CD4-positive, alpha-beta T cell treated with Interferon gamma for 1 hour (primary cell): ENCODE data around the gene C15orf61.

Experiments
- DNase-seq: peaks from one replicate; pipeline ENCODE4 v3.0.0-alpha.2; 2020

The C15orf61 gene

GRCh38 chr15:67551207-67551743 is 30.3 kb downstream of the C15orf61 start:
- DNase-seq, result no peak

DNA sequence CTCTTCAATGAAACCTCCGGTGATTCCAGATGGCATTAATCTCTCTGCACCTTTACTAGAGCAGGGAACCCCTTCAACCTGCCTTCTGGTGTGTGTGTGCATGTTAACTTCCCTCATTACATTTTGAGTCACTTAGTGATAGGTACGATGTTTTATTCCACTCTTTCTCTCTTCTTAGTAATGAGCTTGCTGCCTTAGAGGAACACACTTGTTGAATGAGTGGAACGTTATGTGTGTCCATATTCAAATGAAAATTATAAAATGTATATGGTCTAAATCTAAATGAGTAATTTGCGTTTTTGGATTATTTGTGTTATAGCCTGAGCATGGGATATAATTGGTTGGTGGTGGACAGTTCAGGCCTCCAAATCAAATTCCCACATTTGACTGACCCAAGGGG is 33.6 kb downstream of the C15orf61 start:
- no peak for DNase-seq

- DNase-seq, result no peak
Measured at GRCh38 chr15:67556976-67557570, 36.1 kb downstream of the C15orf61 start.

GRCh38 chr15:67558502-67558901 is 37.6 kb downstream of the C15orf61 start:
- no peak for DNase-seq

- no peak for DNase-seq
Measured at GRCh38 chr15:67559158-67559557, 38.2 kb downstream of the C15orf61 start.

GRCh38 chr15:67559576-67559975 is 38.6 kb downstream of the C15orf61 start:
- DNase-seq, result no peak

DNA sequence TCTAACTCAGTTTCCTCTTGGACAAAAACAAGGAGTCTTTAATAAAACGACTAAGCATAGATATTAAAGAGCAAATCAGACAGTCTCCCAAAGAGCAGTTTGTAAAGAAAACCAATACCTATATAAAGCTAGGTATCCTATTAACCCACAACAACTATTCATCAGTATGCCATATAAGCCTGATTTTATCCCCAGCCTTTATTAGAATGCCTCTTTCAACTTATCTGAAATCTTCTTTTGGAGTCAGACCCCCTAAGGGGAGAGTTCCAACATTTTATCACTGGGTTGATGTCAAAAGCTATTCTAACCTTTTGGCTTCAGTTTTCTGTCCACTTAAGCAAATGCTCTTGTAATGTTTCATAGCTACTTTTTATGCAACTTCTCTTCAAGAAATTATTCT is 39.4 kb downstream of the C15orf61 start:
- no peak for DNase-seq

- no peak for DNase-seq
Measured at GRCh38 chr15:67563092-67563491, 42.2 kb downstream of the C15orf61 start.

DNA sequence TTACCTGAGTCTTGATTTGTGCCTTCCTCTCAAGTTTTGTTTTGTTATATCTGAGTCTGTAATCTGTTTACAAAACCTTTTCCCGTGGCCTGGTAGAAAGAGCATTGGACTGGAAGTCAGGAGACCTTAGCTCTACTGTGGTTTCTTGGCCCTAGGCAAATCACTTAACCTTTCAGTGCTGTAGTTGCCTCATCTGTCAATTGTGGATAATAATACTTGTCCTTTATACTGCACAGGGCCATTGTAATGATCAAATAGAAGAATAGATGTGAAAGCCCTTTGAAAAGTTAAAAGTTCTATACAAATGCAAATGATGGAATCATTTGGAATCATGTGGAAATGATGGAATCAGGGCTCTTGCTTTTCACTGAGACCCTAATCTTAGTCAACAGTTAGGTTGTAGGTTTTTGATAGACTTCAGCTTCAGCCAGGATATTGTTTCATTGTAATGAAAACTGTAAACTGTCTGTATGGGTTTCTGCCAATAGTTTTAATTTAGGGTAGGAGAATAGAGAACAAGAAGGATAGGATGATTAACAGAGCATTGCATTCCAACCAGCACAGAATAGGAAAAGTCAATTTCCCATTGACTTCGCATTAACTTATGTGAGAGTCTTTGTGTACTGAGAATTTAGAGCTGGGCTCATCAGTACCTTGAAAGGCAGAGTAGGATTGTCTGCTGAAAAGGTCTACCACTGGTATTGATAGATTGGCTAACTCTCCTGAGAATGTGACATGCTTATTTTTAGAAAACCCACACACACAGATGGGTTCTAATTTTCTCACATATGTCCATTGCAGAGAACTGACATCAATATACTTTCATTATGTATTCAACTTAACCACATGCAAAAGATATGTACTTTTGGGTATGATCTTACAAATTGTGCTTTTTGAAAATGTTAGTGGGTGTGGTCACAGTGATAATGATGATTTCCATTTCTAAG is 43.4 kb downstream of the C15orf61 start:
- DNase-seq, result no peak

DNA sequence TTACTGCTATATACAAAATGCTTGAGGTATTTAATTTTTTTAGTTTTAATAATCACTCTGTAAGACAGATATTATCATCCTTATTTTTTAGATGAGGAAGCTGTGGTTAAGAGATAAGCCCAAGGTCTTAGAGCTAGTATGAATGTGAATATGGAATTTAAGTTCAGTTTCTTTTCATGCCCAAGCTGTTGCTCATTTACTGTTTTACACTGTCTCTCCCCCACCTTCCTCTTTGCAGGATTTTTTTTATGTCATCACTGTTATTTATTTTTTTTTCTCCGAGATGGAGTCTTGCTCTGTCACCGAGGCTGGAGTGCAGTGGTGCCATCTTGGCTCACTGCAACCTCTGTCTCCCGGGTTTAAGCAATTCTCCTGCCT is 44.0 kb downstream of the C15orf61 start:
- no peak for DNase-seq

DNA sequence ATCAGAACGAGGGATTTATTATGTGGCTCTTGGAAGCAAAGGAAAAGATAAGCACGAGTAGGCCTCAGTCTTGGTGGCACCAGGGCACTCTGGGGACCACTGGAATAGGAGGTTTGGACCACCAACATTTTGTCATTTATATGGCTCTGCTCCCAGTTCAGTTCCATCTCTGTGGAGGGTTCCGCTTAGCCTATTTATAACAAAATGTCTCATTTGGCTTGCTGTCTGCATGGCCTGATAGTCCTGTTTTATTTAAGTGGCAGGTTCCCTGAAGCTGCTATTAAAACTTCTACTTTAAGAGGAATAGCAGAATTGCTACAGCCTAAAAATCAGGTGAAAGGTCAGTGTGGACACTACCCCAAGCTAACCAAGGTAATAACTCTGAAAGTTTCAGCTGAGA is 48.7 kb downstream of the C15orf61 start:
- DNase-seq, result no peak

GRCh38 chr15:67570875-67571647 is 50.1 kb downstream of the C15orf61 start:
- DNase-seq, result no peak

DNA sequence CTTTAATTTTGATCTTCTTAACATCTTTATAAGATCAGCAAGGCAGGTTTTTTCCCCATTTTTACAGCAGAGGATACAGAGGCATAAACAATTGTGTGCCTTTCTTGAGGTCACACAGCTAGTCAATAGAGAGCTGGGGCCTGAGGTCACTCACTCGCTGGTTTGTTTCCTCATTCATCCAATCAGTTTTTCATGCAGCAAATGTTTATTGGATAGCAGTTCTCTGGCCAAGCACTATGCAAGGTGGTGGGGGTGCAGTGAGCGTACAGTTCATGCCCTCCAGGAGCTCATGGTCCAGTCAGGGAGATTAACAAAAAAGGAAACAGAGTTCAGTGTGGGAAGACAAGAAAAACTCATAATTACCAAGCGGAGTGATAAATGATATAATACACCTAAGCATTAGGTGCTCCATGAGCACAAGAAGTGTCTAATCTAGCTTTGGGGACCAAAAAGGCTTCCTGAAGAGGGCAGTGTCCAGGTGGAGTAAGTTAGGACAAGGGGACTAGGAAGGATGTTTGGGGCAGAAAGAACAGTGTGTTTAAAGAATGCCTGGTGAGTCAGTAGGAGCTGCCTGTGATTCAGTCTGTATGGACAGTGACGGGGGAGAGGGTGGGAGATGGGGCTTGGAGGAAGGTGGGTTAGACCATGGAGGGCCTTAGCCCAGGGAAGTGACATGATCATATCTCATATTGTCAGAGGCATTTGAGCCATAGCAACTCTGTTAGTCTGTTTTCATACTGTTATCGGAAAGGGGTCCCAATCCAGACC is 50.9 kb downstream of the C15orf61 start:
- DNase-seq, result no peak

GRCh38 chr15:67573194-67573593 is 52.3 kb downstream of the C15orf61 start:
- DNase-seq, result no peak

GRCh38 chr15:67575039-67575502 is 54.1 kb downstream of the C15orf61 start:
- no peak for DNase-seq

GRCh38 chr15:67578020-67578600 is 57.2 kb downstream of the C15orf61 start:
- DNase-seq, result no peak

GRCh38 chr15:67579164-67579563 is 58.2 kb downstream of the C15orf61 start:
- no peak for DNase-seq
